HepG2 (cell line): Measurements from ENCODE around the gene SDK2. TPM values are rescaled to one million over a fixed set of nuclear protein-coding genes. Genes with fewer than 3 reads are reported as not detected.

Experiments used
- ATAC-seq: fragments of 200-7000 bp; cut with Tn5 transposase; 3 replicates; pipeline ENCODE4 v1.9.1; 2020; ENCODE audit warnings: mild to moderate bottlenecking, moderate library complexity
- BruUV-seq: library from RNA; stranded (reverse); fragments of 400-500 nt; replicated peaks from 2 replicates; lab custom pipeline; 2021; lab: Mats Ljungman, UMichigan
- CTCF ChIA-PET: fragments of 300-600 bp; formaldehyde crosslinking; extraction: SDS; loops from one replicate; lab custom pipeline; 2021; ENCODE audit warnings: low total read pairs, inconsistent platforms, low intra/inter-chr PET ratio; lab: Yijun Ruan, JAX
- POLR2A ChIA-PET: fragments of 350-600 bp; sonication (Branson Sonifier 250); formaldehyde crosslinking; loops from one replicate; lab custom pipeline; 2020; ENCODE audit warnings: antibody characterized with exemption, inconsistent platforms; lab: Yijun Ruan, JAX
- DNase-seq: peaks from one replicate; pipeline ENCODE4 v3.0.0-alpha.2; 2015; ENCODE audit warnings: low spot score
- FAIRE-seq: peaks from 3 replicates; lab custom pipeline; 2011; peaks lifted over from hg19 to GRCh38; lab: Jason Lieb, UNC
- H2AFZ ChIP-seq: one replicate; pipeline ENCODE4 v1.6.1; 2011; ENCODE audit warnings: low read length, inconsistent platforms
- H3K27ac ChIP-seq: fragments of 300-600 bp; 3 replicates; pipeline ENCODE4 v1.8.0; 2011; ENCODE audit warnings: mixed run types, mild to moderate bottlenecking, mixed read lengths, low read length, inconsistent platforms; ENCODE audit not compliant: insufficient read depth; ENCODE audit errors: extremely low read length
- H3K27me3 ChIP-seq, 2 experiments: fragments of 200-600 bp in 1 of 2; 2 replicates in 1 of 2; 3 replicates in 1 of 2; pipeline versions ENCODE4 v1.6.0 to v1.8.0; 2011; ENCODE audit warnings: low read length in 2 of 2, mild to moderate bottlenecking in 2 of 2, moderate library complexity in 2 of 2, inconsistent platforms in 1 of 2; ENCODE audit not compliant: insufficient read depth in 2 of 2, control insufficient read depth in 1 of 2
- H3K36me3 ChIP-seq, 2 experiments: fragments of 200-600 bp in 1 of 2; replicated peaks in 1 of 2; 2 replicates in 1 of 2; 3 replicates in 1 of 2; pipeline versions ENCODE4 v1.5.1 to v1.8.0; 2011; ENCODE audit warnings: low read length in 2 of 2, inconsistent platforms in 1 of 2; ENCODE audit not compliant: insufficient read depth in 2 of 2, control insufficient read depth in 1 of 2
- H3K4me1 ChIP-seq: 2 replicates; pipeline ENCODE4 v1.5.1; 2012; ENCODE audit warnings: low read length, inconsistent platforms; ENCODE audit not compliant: insufficient read depth
- H3K4me2 ChIP-seq: 2 replicates; pipeline ENCODE4 v1.6.0; 2011; ENCODE audit warnings: low read depth, low read length, inconsistent platforms
- H3K4me3 ChIP-seq, 3 experiments: fragments of 200-600 bp in 1 of 3; sonication (generic), shearing (Covaris generic) in 1 of 3; replicated peaks in 1 of 3; 2 replicates each; pipeline ENCODE4 v1.5.1; 2011 to 2016; ENCODE audit warnings: low read length in 3 of 3, inconsistent platforms in 2 of 3, low read depth in 2 of 3, mild to moderate bottlenecking in 2 of 3, control low read depth in 1 of 3, mixed read lengths in 1 of 3; ENCODE audit not compliant: insufficient read depth in 1 of 3
- H3K79me2 ChIP-seq: one replicate; pipeline ENCODE4 v1.6.1; 2011; ENCODE audit warnings: low read length, inconsistent platforms; ENCODE audit not compliant: insufficient read depth
- H3K9ac ChIP-seq: 2 replicates; pipeline ENCODE4 v1.6.0; 2011; ENCODE audit warnings: mild to moderate bottlenecking, low read depth, low read length, inconsistent platforms; ENCODE audit not compliant: insufficient read depth
- H3K9me3 ChIP-seq: 2 replicates; pipeline ENCODE4 v1.5.1; 2012; ENCODE audit warnings: mild to moderate bottlenecking, low read length
- H4K20me1 ChIP-seq: 2 replicates; pipeline ENCODE4 v1.6.0; 2011; ENCODE audit warnings: inconsistent platforms, mild to moderate bottlenecking, low read length, moderate library complexity; ENCODE audit not compliant: insufficient read depth
- ASH2L ChIP-seq: fragments of 300-600, 200-600 bp; sonication (generic); IDR thresholded peaks from 2 replicates; pipeline ENCODE4 v1.7.0; 2017; ENCODE audit warnings: low read depth, mild to moderate bottlenecking, moderate library complexity, mixed read lengths, low read length; ENCODE audit not compliant: insufficient read length
- EED ChIP-seq: sonication (generic); formaldehyde crosslinking; IDR thresholded peaks from 2 replicates; pipeline ENCODE4 v1.5.0; 2020; ENCODE audit warnings: mild to moderate bottlenecking, missing genetic modification reagents
- RAD21 ChIP-seq: fragments of 450-650 bp; formaldehyde crosslinking; IDR thresholded peaks from 2 replicates; pipeline ENCODE4 v1.5.0; 2020; ENCODE audit warnings: mild to moderate bottlenecking
- SP140L ChIP-seq: sonication (generic); formaldehyde crosslinking; IDR thresholded peaks from 2 replicates; pipeline ENCODE4 v1.4.0; 2020; ENCODE audit warnings: missing genetic modification reagents, borderline replicate concordance
- STAG1 ChIP-seq: sonication (generic); formaldehyde crosslinking; IDR thresholded peaks from 2 replicates; pipeline ENCODE4 v1.4.0; 2020; ENCODE audit warnings: missing genetic modification reagents
- TBP ChIP-seq: sonication (generic); formaldehyde crosslinking; IDR thresholded peaks from 2 replicates; pipeline ENCODE4 v1.5.0; 2020; ENCODE audit warnings: missing genetic modification reagents
- XRCC5 ChIP-seq: fragments of 200-400 bp; formaldehyde crosslinking; optimal IDR thresholded peaks from 2 replicates; pipeline ENCODE3; 2017; ENCODE audit warnings: mild to moderate bottlenecking, low read length
- ZFX ChIP-seq: sonication (generic); formaldehyde crosslinking; IDR thresholded peaks from 2 replicates; pipeline ENCODE4 v1.4.0; 2020; ENCODE audit warnings: mild to moderate bottlenecking, low read depth, missing genetic modification reagents, moderate library complexity
- ZNF10 ChIP-seq: sonication (generic); formaldehyde crosslinking; IDR thresholded peaks from 2 replicates; pipeline ENCODE4 v1.4.0; 2020; ENCODE audit warnings: mild to moderate bottlenecking, low read depth, missing genetic modification reagents, borderline replicate concordance
- ZNF331 ChIP-seq: sonication (generic); formaldehyde crosslinking; IDR thresholded peaks from 2 replicates; pipeline ENCODE4 v1.4.0; 2020; ENCODE audit warnings: missing genetic modification reagents
- ZNF550 ChIP-seq: sonication (generic); formaldehyde crosslinking; IDR thresholded peaks from 2 replicates; pipeline ENCODE4 v1.4.0; 2020; ENCODE audit warnings: mild to moderate bottlenecking, missing genetic modification reagents, borderline replicate concordance
- ZNF567 ChIP-seq: sonication (generic); formaldehyde crosslinking; IDR thresholded peaks from 2 replicates; pipeline ENCODE4 v1.8.1; 2023; ENCODE audit warnings: mild to moderate bottlenecking, missing genetic modification reagents, borderline replicate concordance
- ZNF615 ChIP-seq: sonication (generic); formaldehyde crosslinking; IDR thresholded peaks from 2 replicates; pipeline ENCODE4 v1.5.0; 2020; ENCODE audit warnings: mild to moderate bottlenecking, missing genetic modification reagents, borderline replicate concordance
- ZNF619 ChIP-seq: sonication (generic); formaldehyde crosslinking; IDR thresholded peaks from 2 replicates; pipeline ENCODE4 v1.4.0; 2020; ENCODE audit warnings: mild to moderate bottlenecking, missing genetic modification reagents
- ZNF776 ChIP-seq: sonication (generic); formaldehyde crosslinking; IDR thresholded peaks from 2 replicates; pipeline ENCODE4 v1.4.0; 2020; ENCODE audit warnings: mild to moderate bottlenecking, missing genetic modification reagents
- ZNF839 ChIP-seq: sonication (generic); formaldehyde crosslinking; IDR thresholded peaks from 2 replicates; pipeline ENCODE4 v1.4.0; 2020; ENCODE audit warnings: missing genetic modification reagents, mild to moderate bottlenecking, borderline replicate concordance
- WGBS: methylation state at CpG from one replicate; pipeline ENCODE4 v1.1.6; 2017; ENCODE audit warnings: low lambda C conversion rate; 5-methylcytosine and 5-hydroxymethylcytosine counted together
- in situ Hi-C: cut with HindIII; loops from 2 replicates; pipeline ENCODE4 v1.10.0; 2017; ENCODE audit warnings: low pct_unique_long_range_greater_than_20kb; ENCODE audit not compliant: extremely low pct_ligation_motif_present
- intact Hi-C: fragments of 100-400 bp; cut with micrococcal nuclease; formaldehyde crosslinking; loops from one replicate; pipeline ENCODE4 v1.10.0; 2022; ENCODE audit not compliant: unreplicated experiment
- polyA plus RNA-seq, 8 experiments: library from polyadenylated mRNA; depleted of rRNA in 3 of 8; stranded (reverse) in 7 of 8; unstranded in 1 of 8; fragments of >200 nt; fragmentation: Illumina TruSeq in 4 of 8; extraction: Trizol in 4 of 8; gene quantifications; 2 replicates each; pipeline versions ENCODE4 v1.2.1 to v1.2.3, GENCODE V29; 2011 to 2016; ENCODE audit warnings: low read depth in 4 of 8, missing spikeins in 1 of 8, mixed read lengths in 1 of 8; ENCODE audit not compliant: insufficient read depth in 1 of 8
- total RNA-seq, 5 experiments: library from RNA; depleted of rRNA; stranded (reverse); fragments of >200 nt; fragmentation: Illumina TruSeq; extraction: Trizol; gene quantifications; 2 replicates each; pipeline ENCODE4 v1.2.3, GENCODE V29; 2016; ENCODE audit warnings: low read depth in 1 of 5
- TF ChIP-seq, protein P1 (sequence below): sonication (generic); formaldehyde crosslinking; IDR thresholded peaks from 2 replicates; pipeline ENCODE4 v1.5.1; 2020; ENCODE audit warnings: mild to moderate bottlenecking, missing genetic modification reagents, moderate library complexity
- TF ChIP-seq, protein P2 (sequence below): sonication (generic); formaldehyde crosslinking; IDR thresholded peaks from 2 replicates; pipeline ENCODE4 v1.5.0; 2020; ENCODE audit warnings: mild to moderate bottlenecking, missing genetic modification reagents, moderate library complexity

Gene SDK2
- total and polyA plus RNA-seq, 2 of the 13 experiments (the other 11 are each of a cell fraction or from before 2014, with no cell fraction given) = not detected

- Histone ChIP-seq H4K20me1 (no peaks in the 10 kb centered on the region), H2AFZ (no peak overlapping the region), H3K9ac (no peak overlapping the region), H3K4me3 (no peak overlapping the region), H3K9me3 (no peaks in the 10 kb centered on the region), H3K4me1 (no peaks in the 10 kb centered on the region), H3K27ac (no peak overlapping the region), H3K27me3 (peaks cover 10 to 66% of the 10 kb centered on the region in 2 experiments; a peak in 4 of 5 replicates), H3K36me3 (no peaks in the 10 kb centered on the region), H3K4me2 (no peak overlapping the region), H3K79me2 (no peaks in the 10 kb centered on the region)
- DNase-seq (peak; percentile 26), FAIRE-seq (peak; percentile 88), ATAC-seq (peak; percentile 93)
- CTCF ChIA-PET = interaction anchor here (1.5 kb wide), 1 partner anchor 478 kb away, joined by 7 read pairs; no protein-coding TSS in a partner anchor
- BruUV-seq = no TSS peak
- WGBS = 32% methylated on average over 14 of the region's 14 CpGs
- in situ Hi-C loops = no loop called here
- intact Hi-C loops = no loop called here
- POLR2A ChIA-PET = no interaction called here
- TF ChIP-seq ZFX (CRISPR knock-in tag) (0 out of 2 replicates have a peak, but pooled peaks have one; percentile 16), RAD21 (CRISPR knock-in tag) (peak; percentile 50; the same call in 1 of the 2 replicates), ZNF331 (0 out of 2 replicates have a peak, but pooled peaks have one; percentile 18), ZNF10 (CRISPR knock-in tag) (peak; percentile 49; the same call in 1 of the 2 replicates), ASH2L (no peak), XRCC5 (peak; percentile 79), SP140L (CRISPR knock-in tag) (no peak), TBP (CRISPR knock-in tag) (no peak), ZNF550 (CRISPR knock-in tag) (0 out of 2 replicates have a peak, but pooled peaks have one; percentile 28), ZNF839 (CRISPR knock-in tag) (0 out of 2 replicates have a peak, but pooled peaks have one; percentile 34), STAG1 (CRISPR knock-in tag) (peak; percentile 79), ZNF567 (CRISPR knock-in tag) (peak; percentile 45; the same call in 1 of the 2 replicates), ZNF619 (0 out of 2 replicates have a peak, but pooled peaks have one; percentile 34), ZNF615 (CRISPR knock-in tag) (no peak), ZNF776 (no peak), EED (CRISPR knock-in tag) (peak; percentile 56; the same call in 1 of the 2 replicates)
- TF ChIP-seq, protein P1, sequence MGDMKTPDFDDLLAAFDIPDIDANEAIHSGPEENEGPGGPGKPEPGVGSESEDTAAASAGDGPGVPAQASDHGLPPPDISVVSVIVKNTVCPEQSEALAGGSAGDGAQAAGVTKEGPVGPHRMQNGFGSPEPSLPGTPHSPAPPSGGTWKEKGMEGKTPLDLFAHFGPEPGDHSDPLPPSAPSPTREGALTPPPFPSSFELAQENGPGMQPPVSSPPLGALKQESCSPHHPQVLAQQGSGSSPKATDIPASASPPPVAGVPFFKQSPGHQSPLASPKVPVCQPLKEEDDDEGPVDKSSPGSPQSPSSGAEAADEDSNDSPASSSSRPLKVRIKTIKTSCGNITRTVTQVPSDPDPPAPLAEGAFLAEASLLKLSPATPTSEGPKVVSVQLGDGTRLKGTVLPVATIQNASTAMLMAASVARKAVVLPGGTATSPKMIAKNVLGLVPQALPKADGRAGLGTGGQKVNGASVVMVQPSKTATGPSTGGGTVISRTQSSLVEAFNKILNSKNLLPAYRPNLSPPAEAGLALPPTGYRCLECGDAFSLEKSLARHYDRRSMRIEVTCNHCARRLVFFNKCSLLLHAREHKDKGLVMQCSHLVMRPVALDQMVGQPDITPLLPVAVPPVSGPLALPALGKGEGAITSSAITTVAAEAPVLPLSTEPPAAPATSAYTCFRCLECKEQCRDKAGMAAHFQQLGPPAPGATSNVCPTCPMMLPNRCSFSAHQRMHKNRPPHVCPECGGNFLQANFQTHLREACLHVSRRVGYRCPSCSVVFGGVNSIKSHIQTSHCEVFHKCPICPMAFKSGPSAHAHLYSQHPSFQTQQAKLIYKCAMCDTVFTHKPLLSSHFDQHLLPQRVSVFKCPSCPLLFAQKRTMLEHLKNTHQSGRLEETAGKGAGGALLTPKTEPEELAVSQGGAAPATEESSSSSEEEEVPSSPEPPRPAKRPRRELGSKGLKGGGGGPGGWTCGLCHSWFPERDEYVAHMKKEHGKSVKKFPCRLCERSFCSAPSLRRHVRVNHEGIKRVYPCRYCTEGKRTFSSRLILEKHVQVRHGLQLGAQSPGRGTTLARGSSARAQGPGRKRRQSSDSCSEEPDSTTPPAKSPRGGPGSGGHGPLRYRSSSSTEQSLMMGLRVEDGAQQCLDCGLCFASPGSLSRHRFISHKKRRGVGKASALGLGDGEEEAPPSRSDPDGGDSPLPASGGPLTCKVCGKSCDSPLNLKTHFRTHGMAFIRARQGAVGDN (CRISPR knock-in tag) = peak; percentile 24; the same call in 1 of the 2 replicates
- TF ChIP-seq, protein P2, sequence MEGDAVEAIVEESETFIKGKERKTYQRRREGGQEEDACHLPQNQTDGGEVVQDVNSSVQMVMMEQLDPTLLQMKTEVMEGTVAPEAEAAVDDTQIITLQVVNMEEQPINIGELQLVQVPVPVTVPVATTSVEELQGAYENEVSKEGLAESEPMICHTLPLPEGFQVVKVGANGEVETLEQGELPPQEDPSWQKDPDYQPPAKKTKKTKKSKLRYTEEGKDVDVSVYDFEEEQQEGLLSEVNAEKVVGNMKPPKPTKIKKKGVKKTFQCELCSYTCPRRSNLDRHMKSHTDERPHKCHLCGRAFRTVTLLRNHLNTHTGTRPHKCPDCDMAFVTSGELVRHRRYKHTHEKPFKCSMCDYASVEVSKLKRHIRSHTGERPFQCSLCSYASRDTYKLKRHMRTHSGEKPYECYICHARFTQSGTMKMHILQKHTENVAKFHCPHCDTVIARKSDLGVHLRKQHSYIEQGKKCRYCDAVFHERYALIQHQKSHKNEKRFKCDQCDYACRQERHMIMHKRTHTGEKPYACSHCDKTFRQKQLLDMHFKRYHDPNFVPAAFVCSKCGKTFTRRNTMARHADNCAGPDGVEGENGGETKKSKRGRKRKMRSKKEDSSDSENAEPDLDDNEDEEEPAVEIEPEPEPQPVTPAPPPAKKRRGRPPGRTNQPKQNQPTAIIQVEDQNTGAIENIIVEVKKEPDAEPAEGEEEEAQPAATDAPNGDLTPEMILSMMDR (CRISPR knock-in tag) = peak; percentile 82
Measured at GRCh38 chr17:73478768-73479424, 165.3 kb downstream of the SDK2 start.
